ENCODE data around the gene GALNT9.

DNA sequence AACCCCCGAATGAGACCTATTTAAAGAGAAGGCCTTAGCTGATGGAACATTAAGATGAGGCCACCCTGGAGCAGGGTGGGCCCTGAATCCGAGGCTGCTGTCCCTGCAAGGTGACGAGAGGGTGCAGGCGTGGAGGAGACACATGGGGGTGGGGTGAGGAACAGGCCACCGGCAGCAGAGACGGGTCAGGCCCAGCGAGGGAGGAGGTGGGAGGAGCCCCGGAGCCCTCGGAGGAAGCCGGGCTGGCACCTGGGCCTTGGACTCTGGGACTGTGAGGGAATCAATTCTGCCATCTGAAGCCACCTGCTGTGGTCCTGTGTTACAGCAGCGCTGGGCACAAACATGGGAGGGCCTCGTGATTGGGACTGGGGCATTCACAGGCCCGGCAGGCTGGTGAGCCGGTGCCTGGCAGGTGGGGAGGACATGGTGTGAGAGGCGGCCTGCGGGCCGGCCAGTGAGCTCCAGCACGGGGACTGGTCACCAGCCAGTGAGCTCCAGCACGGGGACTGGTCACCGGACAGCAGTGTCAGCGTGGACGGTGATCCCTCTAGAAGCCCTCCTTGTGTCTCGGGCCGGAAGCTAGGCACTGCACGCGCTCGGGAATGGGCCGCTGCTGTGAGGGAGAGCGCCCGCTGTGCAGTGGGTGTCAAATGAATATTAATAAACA, 138.4 kb downstream of the GALNT9 start:
- TF ChIP-seq POLR2A (IDR thresholded peaks at IDR 0.05; ENCODE audit: borderline replicate concordance, extremely low read depth, insufficient read depth, insufficient read length) (no peak), POLR2AphosphoS5 (IDR thresholded peaks at IDR 0.05; ENCODE audit: low read depth, low read length) (no peak), EZH2 (IDR thresholded peaks at IDR 0.05) (no peak), ELF1 (IDR thresholded peaks at IDR 0.05; ENCODE audit: borderline replicate concordance, low read depth) (no peak)
- TF ChIP-seq, protein P1, sequence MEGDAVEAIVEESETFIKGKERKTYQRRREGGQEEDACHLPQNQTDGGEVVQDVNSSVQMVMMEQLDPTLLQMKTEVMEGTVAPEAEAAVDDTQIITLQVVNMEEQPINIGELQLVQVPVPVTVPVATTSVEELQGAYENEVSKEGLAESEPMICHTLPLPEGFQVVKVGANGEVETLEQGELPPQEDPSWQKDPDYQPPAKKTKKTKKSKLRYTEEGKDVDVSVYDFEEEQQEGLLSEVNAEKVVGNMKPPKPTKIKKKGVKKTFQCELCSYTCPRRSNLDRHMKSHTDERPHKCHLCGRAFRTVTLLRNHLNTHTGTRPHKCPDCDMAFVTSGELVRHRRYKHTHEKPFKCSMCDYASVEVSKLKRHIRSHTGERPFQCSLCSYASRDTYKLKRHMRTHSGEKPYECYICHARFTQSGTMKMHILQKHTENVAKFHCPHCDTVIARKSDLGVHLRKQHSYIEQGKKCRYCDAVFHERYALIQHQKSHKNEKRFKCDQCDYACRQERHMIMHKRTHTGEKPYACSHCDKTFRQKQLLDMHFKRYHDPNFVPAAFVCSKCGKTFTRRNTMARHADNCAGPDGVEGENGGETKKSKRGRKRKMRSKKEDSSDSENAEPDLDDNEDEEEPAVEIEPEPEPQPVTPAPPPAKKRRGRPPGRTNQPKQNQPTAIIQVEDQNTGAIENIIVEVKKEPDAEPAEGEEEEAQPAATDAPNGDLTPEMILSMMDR (IDR thresholded peaks at IDR 0.05 in 2 of 3, conservative IDR thresholded peaks at IDR 0.05 in 1 of 3; ENCODE audit: borderline replicate concordance in 1 of 3, insufficient read depth in 1 of 3, low read depth in 2 of 3, low read length in 2 of 3) = no peak

All from HCT116 (cell line).